Measurements from ENCODE around the gene HIRA.

Gene HIRA

DNA sequence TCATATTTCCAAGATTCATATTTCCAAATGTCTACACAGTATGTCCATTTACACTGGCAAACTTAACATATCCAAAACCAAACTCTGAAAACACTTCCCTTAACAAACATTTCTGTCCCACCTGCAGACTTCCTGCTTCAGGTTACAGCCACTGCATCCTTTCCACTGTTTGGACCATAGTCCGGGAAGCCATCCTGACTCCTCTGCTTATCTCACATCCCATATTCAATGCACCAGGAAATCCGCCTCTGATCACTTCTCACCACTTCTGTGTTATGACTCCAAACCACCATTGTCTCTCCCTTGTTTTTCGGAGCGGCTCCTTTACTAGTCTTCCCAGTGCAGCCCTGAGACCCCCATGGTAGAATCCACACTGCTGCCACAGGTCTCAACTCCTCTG is 30.1 kb downstream of the HIRA start:
- no peak for DNase-seq
- Histone ChIP-seq H3K4me3 (no peak overlapping the region), H3K9me3 (no peaks in the 10 kb centered on the region), H3K27ac (no peak overlapping the region), H3K4me1 (no peaks in the 10 kb centered on the region), H3K27me3 (no peaks in the 10 kb centered on the region), H3K36me3 (peaks cover 32 to 72% (median 67%) of the 10 kb centered on the region in 3 donors)
- intact Hi-C loops (cut with DNase I; ENCODE audit: low total_unique reads), result no loop called here
- TF ChIP-seq CTCF (IDR thresholded peaks at IDR 0.05), result no peak

DNA sequence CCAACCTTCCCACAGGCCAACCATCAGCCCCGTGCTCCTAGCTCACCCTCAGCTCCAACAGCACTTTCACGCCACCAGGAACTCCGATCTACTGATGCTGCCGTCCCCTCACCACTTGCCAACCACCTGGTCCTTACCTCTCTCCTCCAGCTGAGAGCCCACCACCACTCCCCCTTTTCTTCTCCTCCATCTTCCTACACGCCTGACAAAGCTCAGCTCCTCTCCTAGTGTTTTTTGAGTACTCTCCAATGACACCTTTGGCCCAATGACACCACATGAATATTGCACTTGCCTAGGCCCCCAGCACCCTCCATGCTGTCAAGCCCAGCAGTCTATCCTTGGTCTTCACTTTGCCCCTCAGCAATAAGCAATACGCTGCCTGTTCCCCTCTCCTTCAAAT is 30.7 kb downstream of the HIRA start:
- H3K4me1 ChIP-seq, result no peaks in the 10 kb centered on the region
- peaks cover 32 to 72% (median 67%) of the 10 kb centered on the region in 3 donors for H3K36me3 ChIP-seq
- no peak overlapping the region for H3K27ac ChIP-seq
- DNase-seq, result no peak
- intact Hi-C loops (cut with DNase I; ENCODE audit: low total_unique reads), result no loop called here
- no peaks in the 10 kb centered on the region for H3K27me3 ChIP-seq
- no peaks in the 10 kb centered on the region for H3K9me3 ChIP-seq
- TF ChIP-seq CTCF (IDR thresholded peaks at IDR 0.05), result no peak
- H3K4me3 ChIP-seq, result no peak overlapping the region

DNA sequence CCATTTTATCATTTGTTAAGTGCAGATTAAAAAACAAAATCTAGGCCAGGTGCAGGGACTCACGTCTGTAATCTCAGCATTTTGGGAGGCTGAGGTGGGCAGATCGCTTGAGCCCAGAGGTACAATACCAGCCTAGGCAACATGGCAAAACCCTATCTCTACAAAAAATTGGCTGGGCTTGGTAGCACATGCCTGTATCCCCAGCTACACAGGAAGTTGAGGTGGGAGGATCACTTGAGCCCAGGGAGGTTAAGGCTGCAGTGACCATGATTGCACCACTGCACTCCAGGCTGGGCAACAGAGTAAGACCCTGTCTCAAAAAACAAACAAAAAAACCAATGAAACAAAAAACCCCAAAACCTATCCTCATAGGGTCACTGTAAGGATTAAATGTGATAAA is 32.9 kb downstream of the HIRA start:
- TF ChIP-seq CTCF (IDR thresholded peaks at IDR 0.05), result no peak
- DNase-seq, result no peak
- no peaks in the 10 kb centered on the region for H3K4me1 ChIP-seq
- no peak overlapping the region for H3K27ac ChIP-seq
- H3K4me3 ChIP-seq, result no peak overlapping the region
- H3K36me3 ChIP-seq, result peaks cover 37 to 75% (median 71%) of the 10 kb centered on the region in 3 donors
- H3K9me3 ChIP-seq, result no peaks in the 10 kb centered on the region
- intact Hi-C loops (cut with DNase I; ENCODE audit: low total_unique reads), result no loop called here
- no peaks in the 10 kb centered on the region for H3K27me3 ChIP-seq

- intact Hi-C loops (cut with DNase I; ENCODE audit: low total_unique reads), result no loop called here
- Histone ChIP-seq H3K4me3 (no peak overlapping the region), H3K9me3 (no peaks in the 10 kb centered on the region), H3K4me1 (no peaks in the 10 kb centered on the region), H3K27me3 (no peaks in the 10 kb centered on the region), H3K27ac (no peak overlapping the region), H3K36me3 (peaks cover 41 to 80% (median 75%) of the 10 kb centered on the region in 3 donors)
- no peak for TF ChIP-seq CTCF (IDR thresholded peaks at IDR 0.05)
- DNase-seq, result no peak
Observed at GRCh38 chr22:19398206-19398605, 33.3 kb downstream of the HIRA start.

DNA sequence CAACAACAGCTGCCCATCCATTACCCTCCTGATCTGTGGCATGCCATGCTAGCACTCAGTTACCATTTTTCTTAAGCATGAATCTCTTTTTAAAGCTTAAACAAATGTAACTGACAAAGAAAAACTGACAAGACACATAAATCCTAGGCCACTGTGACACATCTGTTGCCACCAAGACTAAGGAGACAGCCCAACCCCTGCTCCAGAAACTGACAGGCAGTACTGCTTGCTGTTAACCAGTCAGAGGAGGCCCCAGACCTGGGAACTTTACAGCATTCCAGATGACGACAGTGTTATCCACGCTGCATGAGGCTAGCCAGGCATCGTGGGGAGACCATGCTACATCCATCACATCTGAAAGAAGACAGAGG is 33.8 kb downstream of the HIRA start:
- Histone ChIP-seq H3K4me3 (no peak overlapping the region), H3K36me3 (peaks cover 45 to 85% (median 79%) of the 10 kb centered on the region in 3 donors), H3K4me1 (no peaks in the 10 kb centered on the region), H3K27me3 (no peaks in the 10 kb centered on the region), H3K27ac (no peak overlapping the region), H3K9me3 (no peaks in the 10 kb centered on the region)
- no peak for DNase-seq
- intact Hi-C loops (cut with DNase I; ENCODE audit: low total_unique reads), result no loop called here
- no peak for TF ChIP-seq CTCF (IDR thresholded peaks at IDR 0.05)

Data from tibial artery (tissue), 4 donors.